Measurements from ENCODE around the gene NTHL1.

- TF ChIP-seq CTCF (IDR thresholded peaks at IDR 0.05; ENCODE audit: low read depth, low read length, poor library complexity, severe bottlenecking) (no peak), EZH2phosphoT487 (IDR thresholded peaks at IDR 0.05; ENCODE audit: borderline replicate concordance, low read length) (no peak)
Observed at GRCh38 chr16:2074071-2074470, 26.4 kb upstream of the NTHL1 start.

All from DOHH2 (cell line).